Activated CD8-positive, alpha-beta memory T cell treated with anti-CD3 and anti-CD28 coated beads, Interleukin-2, amount 10 ng/mL, durations not matched to agents 7 days and 5 days (primary cell): ENCODE results near the gene ZFP1. TPM values are rescaled to one million over a fixed set of nuclear protein-coding genes. Genes with fewer than 3 reads are reported as not detected.
"Not testable (repeated sequence)": the region's sequence is repeated elsewhere in the genome, so short reads cannot be mapped to it uniquely, and the experiment has no call there.

ENCODE experiments used
- ATAC-seq: fragments of 150-1000 bp; cut with Tn5 transposase; one replicate; pipeline ENCODE4 v1.10.0; 2021; ENCODE audit warnings: moderate library complexity
- CTCF ChIA-PET: fragments of 350-600 bp; sonication (Branson Sonifier 250); formaldehyde crosslinking; loops from one replicate; lab custom pipeline; 2021; ENCODE audit warnings: antibody characterized with exemption; lab: Charles Lee
- DNase-seq: peaks from one replicate; pipeline ENCODE4 v3.0.0-alpha.2; 2020
- H3K27ac Mint-ChIP-seq: one replicate; pipeline ENCODE4 v1.8.0; 2021; ENCODE audit warnings: mild to moderate bottlenecking, mixed read lengths
- H3K27me3 Mint-ChIP-seq: one replicate; pipeline ENCODE4 v1.8.0; 2021; ENCODE audit warnings: mixed read lengths
- H3K36me3 Mint-ChIP-seq: one replicate; pipeline ENCODE4 v1.8.0; 2021; ENCODE audit warnings: mild to moderate bottlenecking, mixed read lengths
- H3K4me1 Mint-ChIP-seq: one replicate; pipeline ENCODE4 v1.8.0; 2021; ENCODE audit warnings: mixed read lengths
- H3K4me3 Mint-ChIP-seq: one replicate; pipeline ENCODE4 v1.8.0; 2021; ENCODE audit warnings: mild to moderate bottlenecking, moderate library complexity, mixed read lengths
- H3K9me3 Mint-ChIP-seq: one replicate; pipeline ENCODE4 v1.8.0; 2022; ENCODE audit warnings: low read depth, mixed read lengths
- total RNA-seq, 2 experiments: library from RNA; stranded (reverse); gene quantifications; one replicate each; pipeline ENCODE4 v1.2.3, GENCODE V29; 2021

The ZFP1 gene
- total RNA-seq, 2 experiments from 2014 or later, result 13.6 to 15.6 TPM

DNA sequence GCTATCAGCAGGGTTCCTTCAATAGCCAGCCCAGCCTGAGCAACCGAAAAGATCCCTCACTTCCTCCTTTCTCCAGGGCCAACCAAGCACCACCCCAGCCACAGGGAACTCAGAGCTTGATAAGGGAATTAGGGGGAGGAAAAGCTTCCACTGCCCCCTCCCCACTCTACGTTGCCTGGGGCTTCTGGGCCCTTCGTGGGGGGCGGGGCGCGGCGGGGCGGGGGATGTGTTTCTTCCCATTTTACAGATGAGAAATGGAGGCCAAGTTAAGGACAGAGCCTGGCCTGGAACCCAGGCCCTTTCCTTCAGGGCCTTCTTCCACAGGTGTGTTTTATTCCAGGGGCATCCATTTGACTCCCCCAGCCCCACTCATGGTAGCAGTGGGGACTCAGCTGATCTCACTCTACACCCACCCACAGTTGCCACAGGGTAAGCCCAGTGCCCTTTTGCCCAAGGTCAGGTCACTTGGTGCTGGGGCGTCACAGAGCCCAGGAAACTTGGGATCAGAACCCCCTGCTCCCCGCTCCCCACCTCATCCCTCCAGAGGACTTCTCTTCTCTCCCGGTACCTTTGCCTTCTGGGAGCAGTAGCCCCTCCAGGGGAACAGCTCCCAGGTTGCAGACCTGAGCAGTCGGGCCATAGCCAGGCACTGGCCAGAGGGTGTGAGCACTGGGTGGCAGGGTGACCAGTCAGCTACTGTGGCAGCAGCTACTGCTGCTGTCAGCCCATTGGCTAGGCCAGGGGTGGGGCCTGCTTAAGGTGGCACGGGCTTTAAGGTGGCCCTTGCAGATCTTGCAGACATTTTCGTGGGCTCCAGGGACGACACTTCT, 32.0 kb upstream of the ZFP1 start, which contains the start of gene LDHD:
Gene LDHD (minus strand): TSS at position 700 of the 830 bp plus-strand sequence. CDS start 60 bp downstream, at position 640.
- Mint-ChIP-seq H3K4me1 (peaks cover 2% of the 10 kb centered on the region), H3K4me3 (no peak within 1 kb of the TSS), H3K9me3 (peaks cover 2% of the 10 kb centered on the region), H3K27me3 (peaks cover 2% of the 10 kb centered on the region), H3K27ac (no peak within 1 kb of the TSS), H3K36me3 (peaks cover under 1% of the 10 kb centered on the region)
- DNase-seq, result no peak
- CTCF ChIA-PET, result no interaction called here
- no peak for ATAC-seq

DNA sequence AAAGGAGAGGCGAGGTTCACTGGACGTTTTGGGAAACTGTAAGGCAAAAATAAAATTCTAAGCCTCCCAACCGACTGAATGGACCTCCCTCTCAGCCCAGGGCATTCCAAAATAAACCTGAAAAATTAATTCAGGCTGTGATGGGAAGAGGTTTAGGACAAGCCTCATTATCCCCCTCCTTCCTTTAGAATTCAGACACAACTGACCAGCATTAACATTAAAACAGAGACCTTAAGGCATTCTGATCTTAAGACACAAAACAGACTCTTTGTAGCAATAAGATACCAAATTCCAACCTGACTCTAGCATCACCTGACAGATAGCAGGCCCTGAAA, 31.4 kb upstream of the ZFP1 start:
- CTCF ChIA-PET, result no interaction called here
- Mint-ChIP-seq H3K9me3 (peaks cover 4% of the 10 kb centered on the region), H3K4me1 (no peaks in the 10 kb centered on the region), H3K36me3 (peaks cover 2% of the 10 kb centered on the region), H3K4me3 (no peak overlapping the region), H3K27ac (no peak overlapping the region), H3K27me3 (peaks cover 2% of the 10 kb centered on the region)
- DNase-seq, result no peak
- ATAC-seq, result no peak

DNA sequence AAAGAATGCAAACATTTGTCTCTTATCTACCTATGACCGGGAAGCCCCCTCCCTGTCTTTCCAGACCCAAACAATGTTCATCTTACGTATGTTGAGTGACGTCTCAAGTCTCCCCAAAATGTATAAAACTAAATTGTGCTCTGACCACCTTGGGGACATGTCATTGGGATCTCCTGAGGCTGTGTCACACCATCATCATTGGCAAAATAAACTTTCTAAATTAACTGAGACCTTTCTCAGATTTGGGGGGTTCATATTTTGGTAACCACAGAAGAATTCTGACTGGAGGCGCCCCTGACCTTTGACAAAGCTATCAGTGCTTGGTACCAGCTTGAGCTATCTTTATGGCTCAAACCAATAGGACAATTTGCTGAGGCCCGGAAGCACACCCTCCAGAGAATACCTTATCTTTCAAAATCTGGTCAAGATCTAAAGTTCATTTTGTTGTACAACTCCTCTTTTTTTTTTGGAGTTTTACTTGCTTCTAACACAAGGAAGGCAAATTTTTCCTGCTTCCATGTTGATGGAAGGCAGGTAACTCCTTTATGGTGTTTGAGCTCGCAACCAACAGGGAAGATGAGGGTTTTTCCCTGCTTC, 29.3 kb upstream of the ZFP1 start:
- no peak overlapping the region for H3K4me3 Mint-ChIP-seq
- DNase-seq, result no peak
- no peaks in the 10 kb centered on the region for H3K4me1 Mint-ChIP-seq
- H3K27ac Mint-ChIP-seq, result no peak overlapping the region
- H3K9me3 Mint-ChIP-seq, result peaks cover 6% of the 10 kb centered on the region
- ATAC-seq, result no peak
- H3K36me3 Mint-ChIP-seq, result peaks cover 2% of the 10 kb centered on the region
- peaks cover 2% of the 10 kb centered on the region for H3K27me3 Mint-ChIP-seq
- CTCF ChIA-PET, result interaction anchor here (1.1 to 2.4 kb wide), 2 partner anchors 9 to 44 kb away, joined by 4 to 14 read pairs; no protein-coding TSS in a partner anchor

DNA sequence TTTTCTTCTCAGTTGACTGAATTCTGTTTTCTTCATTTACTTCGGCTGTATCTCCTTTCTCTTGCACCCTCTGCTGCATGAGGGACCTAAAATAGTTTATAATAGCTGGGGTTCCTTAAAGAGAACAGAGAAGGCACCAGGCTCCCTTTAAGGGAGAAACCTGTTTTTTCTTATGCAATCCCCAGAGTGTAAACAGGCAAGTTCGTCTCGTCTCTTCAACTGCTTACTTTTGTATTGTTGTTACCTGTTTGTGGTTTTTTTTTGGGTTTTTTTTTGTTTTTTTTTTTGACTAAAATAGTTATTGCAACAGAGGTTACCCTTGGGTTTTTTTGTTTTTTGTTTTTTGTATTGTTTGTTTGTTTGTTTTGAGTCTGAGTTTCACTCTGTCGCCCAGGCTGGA, 28.1 kb upstream of the ZFP1 start:
- H3K4me1 Mint-ChIP-seq, result no peaks in the 10 kb centered on the region
- ATAC-seq (no peak), DNase-seq (no peak)
- peaks cover 4% of the 10 kb centered on the region for H3K36me3 Mint-ChIP-seq
- CTCF ChIA-PET, result interaction anchor here (2.4 kb wide), 1 partner anchor 10 kb away, joined by 14 read pairs; no protein-coding TSS in a partner anchor
- H3K27ac Mint-ChIP-seq, result no peak overlapping the region
- H3K27me3 Mint-ChIP-seq, result peaks cover 2% of the 10 kb centered on the region
- no peak overlapping the region for H3K4me3 Mint-ChIP-seq
- peaks cover 6% of the 10 kb centered on the region for H3K9me3 Mint-ChIP-seq

DNA sequence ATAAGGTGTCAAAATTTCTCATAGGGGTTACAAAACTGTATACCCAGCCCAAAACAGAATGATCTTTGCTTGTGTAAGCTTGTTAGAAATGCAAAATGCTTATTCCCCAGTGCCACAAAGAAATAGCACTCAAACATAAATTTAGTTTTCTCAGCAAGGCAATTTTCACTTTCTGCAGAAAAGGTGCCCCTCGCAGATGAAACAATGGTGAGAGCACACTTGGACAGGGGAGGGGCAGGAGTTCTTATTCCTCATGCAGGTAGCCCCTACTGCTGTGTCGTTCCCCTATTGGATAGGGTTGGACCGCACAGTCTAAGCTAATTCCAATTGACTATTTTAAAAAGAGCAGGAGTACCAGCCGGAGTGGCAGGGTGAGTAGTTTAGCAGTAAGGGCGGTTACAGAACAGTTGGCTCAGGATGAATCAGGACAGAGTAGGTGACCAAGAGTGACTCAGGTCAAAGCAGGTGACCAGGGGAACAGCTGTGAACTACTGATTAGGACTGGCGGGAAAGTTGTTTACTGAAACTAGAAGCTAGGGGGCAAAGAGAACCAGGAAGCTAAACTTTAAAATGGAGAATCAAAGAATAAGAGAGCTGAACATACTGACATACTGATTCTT, 26.3 kb upstream of the ZFP1 start:
- peaks cover 4% of the 10 kb centered on the region for H3K36me3 Mint-ChIP-seq
- H3K4me1 Mint-ChIP-seq, result no peaks in the 10 kb centered on the region
- peaks cover 4% of the 10 kb centered on the region for H3K9me3 Mint-ChIP-seq
- DNase-seq (no peak), ATAC-seq (no peak)
- no peak overlapping the region for H3K27ac Mint-ChIP-seq
- CTCF ChIA-PET, result interaction anchor here (0.6 to 1.5 kb wide), 2 partner anchors 11 to 195 kb away, joined by 3 to 6 read pairs; no protein-coding TSS in a partner anchor
- peaks cover 2% of the 10 kb centered on the region for H3K27me3 Mint-ChIP-seq
- no peak overlapping the region for H3K4me3 Mint-ChIP-seq

DNA sequence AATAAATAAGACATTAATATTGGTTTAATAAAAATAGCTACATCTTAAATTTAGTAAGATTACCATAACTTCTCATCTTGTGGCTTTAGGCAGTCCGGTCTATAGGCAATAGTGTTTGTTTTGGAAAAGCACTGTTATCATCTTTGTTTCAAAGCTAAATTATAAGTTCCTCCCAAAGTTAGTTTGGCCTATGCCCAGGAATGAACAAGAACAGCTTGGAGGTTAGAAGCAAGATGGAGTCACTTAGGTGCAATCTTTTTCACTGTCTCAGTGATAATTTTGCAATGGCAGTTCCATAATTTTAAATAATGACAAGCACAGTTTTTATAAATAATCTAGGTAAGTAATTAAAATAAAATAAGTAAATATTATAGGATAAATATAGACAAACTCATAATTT, 25.7 kb upstream of the ZFP1 start:
- peaks cover 9% of the 10 kb centered on the region for H3K9me3 Mint-ChIP-seq
- peaks cover 2% of the 10 kb centered on the region for H3K27me3 Mint-ChIP-seq
- H3K4me3 Mint-ChIP-seq, result no peak overlapping the region
- no peak for DNase-seq
- CTCF ChIA-PET, result interaction anchor here (0.6 to 1.5 kb wide), 2 partner anchors 11 to 195 kb away, joined by 3 to 6 read pairs; no protein-coding TSS in a partner anchor
- no peaks in the 10 kb centered on the region for H3K4me1 Mint-ChIP-seq
- ATAC-seq, result no peak
- H3K36me3 Mint-ChIP-seq, result peaks cover 6% of the 10 kb centered on the region
- no peak overlapping the region for H3K27ac Mint-ChIP-seq

DNA sequence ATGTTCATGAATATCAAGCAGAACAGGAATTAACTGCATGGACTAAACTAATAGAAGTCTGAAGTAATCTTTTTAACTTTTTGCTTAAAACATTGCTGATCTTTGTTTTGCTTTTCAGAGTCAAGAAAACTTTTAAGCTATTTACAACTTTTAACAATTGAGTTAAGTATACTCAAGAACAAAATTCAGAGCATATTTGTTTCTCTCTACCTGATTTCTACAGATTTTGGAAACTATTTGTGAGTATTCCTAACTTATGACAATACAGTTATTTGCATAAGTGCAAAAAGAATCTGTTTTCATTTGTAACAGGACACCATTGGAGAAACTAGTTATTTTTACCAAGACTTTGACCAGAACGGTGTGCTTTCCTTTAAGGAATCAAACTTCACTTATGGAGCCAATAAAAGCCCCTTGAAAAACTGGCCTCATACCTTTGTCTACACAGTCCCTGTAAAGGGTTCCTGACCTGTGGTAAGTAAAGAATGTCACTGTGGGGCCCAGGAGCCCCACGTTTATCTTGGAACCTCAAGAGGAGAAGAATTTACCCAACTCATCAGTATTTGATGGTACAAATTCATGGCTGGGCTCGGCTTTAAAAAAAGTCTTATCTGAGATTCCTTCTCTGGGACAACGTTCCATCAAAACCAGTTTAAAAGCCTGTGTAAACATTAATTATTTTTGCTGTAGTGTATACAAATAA, 20.5 kb upstream of the ZFP1 start:
- peaks cover 2% of the 10 kb centered on the region for H3K4me1 Mint-ChIP-seq
- no peak for ATAC-seq

DNA sequence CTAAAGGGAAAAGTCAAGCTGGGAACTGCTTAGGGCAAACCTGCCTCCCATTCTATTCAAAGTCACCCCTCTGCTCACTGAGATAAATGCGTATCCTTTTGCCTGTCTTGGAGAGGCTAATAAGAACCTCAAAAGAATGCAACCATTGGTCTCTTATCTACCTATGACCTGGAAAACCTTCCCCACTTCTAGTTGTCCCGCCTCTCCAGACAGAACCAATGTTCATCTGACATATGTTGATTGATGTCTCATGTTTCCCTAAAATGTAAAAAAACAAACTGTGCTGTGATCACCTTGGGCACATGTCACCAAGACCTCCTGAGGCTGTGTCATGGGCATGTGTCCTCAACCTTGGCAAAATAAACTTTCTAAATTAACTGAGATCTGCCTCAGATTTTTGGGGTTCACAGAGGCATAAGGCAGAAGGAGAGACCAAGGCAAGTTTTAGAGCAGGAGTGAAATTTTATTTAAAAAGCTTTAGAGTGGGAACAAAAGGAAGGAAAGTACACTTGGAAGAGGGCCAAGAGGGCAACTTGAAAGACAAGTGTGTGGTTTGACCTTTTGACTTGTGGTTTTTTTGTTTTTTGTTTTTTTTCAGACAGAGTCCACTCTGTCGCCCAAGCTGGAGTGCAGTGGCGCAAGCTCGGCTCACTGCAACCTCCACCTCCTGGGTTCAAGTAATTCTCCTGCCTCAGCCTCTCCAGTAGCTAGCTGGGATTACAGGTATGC, 18.7 kb upstream of the ZFP1 start:
- CTCF ChIA-PET, result interaction anchor here (0.8 kb wide), 1 partner anchor 189 kb away, joined by 3 read pairs; no protein-coding TSS in a partner anchor

More for the DNA sequence above, 20.5 kb upstream of the ZFP1 start:
- DNase-seq, result no peak
- CTCF ChIA-PET, result no interaction called here
- H3K4me3 Mint-ChIP-seq, result no peak overlapping the region
- peaks cover 7% of the 10 kb centered on the region for H3K36me3 Mint-ChIP-seq
- H3K9me3 Mint-ChIP-seq, result peaks cover 10% of the 10 kb centered on the region
- H3K27me3 Mint-ChIP-seq, result no peaks in the 10 kb centered on the region
- H3K27ac Mint-ChIP-seq, result no peak overlapping the region

DNA sequence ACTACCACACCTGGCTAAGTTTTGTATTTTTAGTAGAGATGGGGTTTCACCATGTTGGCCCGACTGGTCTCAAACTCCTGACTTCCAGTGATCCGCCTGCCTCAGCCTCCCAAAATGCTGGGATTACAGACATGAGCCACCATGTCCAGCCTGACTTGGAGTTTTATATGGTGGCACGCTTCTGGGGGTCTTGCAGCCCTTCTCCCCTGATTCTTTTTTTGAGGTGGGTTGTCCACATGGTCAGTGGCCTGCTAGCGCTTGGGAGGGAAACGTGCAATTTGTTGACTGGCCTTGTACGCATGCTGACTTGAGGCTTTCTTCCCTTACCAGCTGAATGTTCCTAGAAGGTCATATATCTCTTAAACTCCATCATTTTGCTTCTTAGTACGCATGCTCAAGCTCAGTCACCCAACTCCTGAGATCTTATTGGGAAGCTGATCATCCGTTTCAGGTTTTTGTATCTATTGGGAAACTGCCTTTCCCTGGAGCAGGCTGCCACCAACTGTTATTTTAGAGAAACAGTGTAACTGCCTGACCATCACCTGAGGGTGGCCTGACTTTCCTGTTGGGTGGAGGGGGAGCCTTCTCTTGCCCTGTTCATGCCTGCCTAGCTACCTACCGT, 18.1 kb upstream of the ZFP1 start:
- ATAC-seq (no peak), DNase-seq (no peak)
- no peak overlapping the region for H3K27ac Mint-ChIP-seq
- peaks cover 10% of the 10 kb centered on the region for H3K9me3 Mint-ChIP-seq
- peaks cover 5% of the 10 kb centered on the region for H3K36me3 Mint-ChIP-seq
- CTCF ChIA-PET, result interaction anchor here (0.8 kb wide), 1 partner anchor 188 kb away, joined by 3 read pairs; no protein-coding TSS in a partner anchor
- H3K4me3 Mint-ChIP-seq, result no peak overlapping the region
- no peaks in the 10 kb centered on the region for H3K27me3 Mint-ChIP-seq
- peaks cover 2% of the 10 kb centered on the region for H3K4me1 Mint-ChIP-seq

More for the DNA sequence above, 18.7 kb upstream of the ZFP1 start:
- H3K36me3 Mint-ChIP-seq, H3K27ac Mint-ChIP-seq, H3K4me1 Mint-ChIP-seq, ATAC-seq, H3K27me3 Mint-ChIP-seq, DNase-seq, H3K4me3 Mint-ChIP-seq, H3K9me3 Mint-ChIP-seq: not testable (repeated sequence)

DNA sequence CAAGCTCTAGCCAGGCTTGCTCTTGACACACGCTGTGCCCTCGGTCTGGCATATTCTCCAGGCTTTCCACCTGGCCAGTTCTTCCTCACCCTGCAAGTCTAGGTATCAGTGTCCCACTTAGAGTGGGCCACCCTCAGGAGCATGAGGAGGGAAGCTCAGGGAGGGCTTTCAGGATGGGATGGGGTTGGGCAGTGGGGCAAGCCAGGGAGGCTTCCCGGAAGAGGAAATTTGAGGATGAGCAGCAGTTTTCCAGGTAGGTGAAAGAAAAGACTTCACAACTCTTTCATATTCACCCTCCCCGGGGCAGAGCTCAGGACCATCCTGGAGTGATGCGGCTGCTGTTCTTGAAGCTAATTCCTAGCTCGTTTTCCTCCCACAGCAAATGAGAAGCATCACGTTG, 17.2 kb upstream of the ZFP1 start:
- DNase-seq (no peak), ATAC-seq (no peak)
- H3K4me1 Mint-ChIP-seq, result peaks cover 2% of the 10 kb centered on the region
- no peaks in the 10 kb centered on the region for H3K27me3 Mint-ChIP-seq
- H3K9me3 Mint-ChIP-seq, result peaks cover 10% of the 10 kb centered on the region
- H3K36me3 Mint-ChIP-seq, result peaks cover 5% of the 10 kb centered on the region
- no peak overlapping the region for H3K4me3 Mint-ChIP-seq
- H3K27ac Mint-ChIP-seq, result no peak overlapping the region
- CTCF ChIA-PET, result no interaction called here

DNA sequence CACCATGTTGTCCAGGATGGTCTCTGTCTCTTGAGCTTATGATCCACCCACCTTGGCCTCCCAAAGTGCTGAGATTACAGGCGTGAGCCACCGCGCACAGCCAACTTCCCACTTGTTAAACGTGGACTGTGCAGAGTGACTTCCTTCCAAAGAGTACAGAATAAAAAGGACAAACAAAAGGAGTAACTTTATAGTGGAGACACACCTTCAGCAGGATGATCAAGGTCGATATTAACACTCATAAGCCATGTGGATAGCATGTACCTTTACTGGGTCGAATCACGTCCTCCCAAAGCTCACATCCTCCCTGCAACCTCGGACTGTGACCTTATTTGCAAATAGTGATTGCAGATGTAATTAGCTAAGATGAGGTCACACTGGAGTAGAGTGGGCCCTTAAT, 10.1 kb upstream of the ZFP1 start:
- Mint-ChIP-seq H3K36me3 (peaks cover 2% of the 10 kb centered on the region), H3K27ac (no peak overlapping the region), H3K4me1 (peaks cover 8% of the 10 kb centered on the region), H3K9me3 (peaks cover 2% of the 10 kb centered on the region), H3K27me3 (no peaks in the 10 kb centered on the region), H3K4me3 (no peak overlapping the region)
- CTCF ChIA-PET, result interaction anchor here (1.1 kb wide), 1 partner anchor 140 kb away, joined by 3 read pairs; the partner anchor contains the start of gene ZNRF1
- no peak for ATAC-seq
- DNase-seq, result no peak

DNA sequence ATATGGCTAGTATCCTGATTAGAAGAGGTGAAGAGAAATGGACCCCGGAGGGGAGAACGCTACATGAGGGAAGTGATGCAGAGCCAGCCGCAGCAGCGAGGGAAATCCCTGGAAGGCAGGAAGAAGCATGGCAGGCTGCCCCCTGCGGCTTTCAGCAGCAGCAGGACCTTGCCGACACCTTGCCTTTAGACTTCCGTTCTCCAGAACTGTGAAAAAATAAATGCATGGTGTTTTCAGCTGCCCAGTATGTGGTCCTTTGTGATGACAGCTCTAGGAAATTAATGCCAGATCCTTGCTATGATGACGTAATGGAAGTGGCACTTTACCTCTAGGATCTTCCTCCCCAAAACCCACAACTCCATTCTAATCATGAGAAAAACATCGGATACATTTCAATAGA, 9.7 kb upstream of the ZFP1 start:
- no peak for ATAC-seq
- no peaks in the 10 kb centered on the region for H3K27me3 Mint-ChIP-seq
- DNase-seq, result no peak
- peaks cover 2% of the 10 kb centered on the region for H3K36me3 Mint-ChIP-seq
- H3K4me3 Mint-ChIP-seq, result no peak overlapping the region
- peaks cover 2% of the 10 kb centered on the region for H3K9me3 Mint-ChIP-seq
- CTCF ChIA-PET, result no interaction called here
- H3K4me1 Mint-ChIP-seq, result peaks cover 8% of the 10 kb centered on the region
- H3K27ac Mint-ChIP-seq, result no peak overlapping the region
